HG03558 (cell line): ENCODE data around the gene SMAD3.

Source experiments
- ATAC-seq: cut with Tn5 transposase; IDR thresholded peaks from one replicate; pipeline ENCODE4 v1.9.1; 2021; ENCODE audit warnings: moderate number of reproducible peaks; ENCODE audit not compliant: unreplicated experiment; ENCODE audit errors: extremely low read depth

Gene SMAD3

GRCh38 chr15:67033571-67034044 is 31.8 kb upstream of the SMAD3 start:
- no peak for ATAC-seq

GRCh38 chr15:67035886-67036285 is 29.5 kb upstream of the SMAD3 start:
- ATAC-seq: no peak

- ATAC-seq: no peak
These were observed 28.4 kb upstream of the SMAD3 start for GRCh38 chr15:67036775-67037555.

- no peak for ATAC-seq
These were observed 27.7 kb upstream of the SMAD3 start for GRCh38 chr15:67037694-67038093.

GRCh38 chr15:67038736-67039135 is 26.7 kb upstream of the SMAD3 start:
- ATAC-seq: no peak

- no peak for ATAC-seq
These were observed 25.9 kb upstream of the SMAD3 start for GRCh38 chr15:67039384-67040075.

GRCh38 chr15:67040277-67040676 is 25.1 kb upstream of the SMAD3 start:
- no peak for ATAC-seq

GRCh38 chr15:67042551-67043142 is 22.8 kb upstream of the SMAD3 start:
- no peak for ATAC-seq

GRCh38 chr15:67043939-67044771 is 21.2 kb upstream of the SMAD3 start:
- ATAC-seq: no peak

- no peak for ATAC-seq
These were observed 18.2 kb upstream of the SMAD3 start for GRCh38 chr15:67047149-67047661.

GRCh38 chr15:67048281-67049279 is 16.8 kb upstream of the SMAD3 start:
- ATAC-seq: no peak

GRCh38 chr15:67049351-67050044 is 15.9 kb upstream of the SMAD3 start:
- ATAC-seq: no peak

- no peak for ATAC-seq
These were observed 15.3 kb upstream of the SMAD3 start for GRCh38 chr15:67050062-67050461.

GRCh38 chr15:67050522-67051087 is 14.8 kb upstream of the SMAD3 start:
- no peak for ATAC-seq

GRCh38 chr15:67051088-67052045 is 14.0 kb upstream of the SMAD3 start:
- no peak for ATAC-seq

GRCh38 chr15:67054676-67055075 is 10.7 kb upstream of the SMAD3 start:
- ATAC-seq: no peak

GRCh38 chr15:67059127-67059553 is 6.3 kb upstream of the SMAD3 start:
- ATAC-seq: no peak
